Measurements from ENCODE around the gene GRID2.

Gene GRID2

GRCh38 chr4:92678292-92678691, 374.5 kb downstream of the GRID2 start:
- DNase-seq (ENCODE audit: low read depth in 2 of 2, low spot score in 1 of 2): no peak

- no peak for DNase-seq (ENCODE audit: low read depth in 2 of 2, low spot score in 1 of 2)
These were observed 375.4 kb downstream of the GRID2 start for GRCh38 chr4:92679149-92679548.

- no peak for DNase-seq (ENCODE audit: low read depth in 2 of 2, low spot score in 1 of 2)
These were observed 410.9 kb downstream of the GRID2 start for GRCh38 chr4:92714640-92715039.

GRCh38 chr4:92733231-92733630, 429.5 kb downstream of the GRID2 start:
- DNase-seq (ENCODE audit: low read depth in 2 of 2, low spot score in 1 of 2): no peak

- no peak for DNase-seq (ENCODE audit: low read depth in 2 of 2, low spot score in 1 of 2)
These were observed 431.4 kb downstream of the GRID2 start for GRCh38 chr4:92735025-92735665.

GRCh38 chr4:92760433-92760832, 456.7 kb downstream of the GRID2 start:
- no peak for DNase-seq (ENCODE audit: low read depth in 2 of 2, low spot score in 1 of 2)

GRCh38 chr4:92776080-92776479, 472.3 kb downstream of the GRID2 start:
- DNase-seq (ENCODE audit: low read depth in 2 of 2, low spot score in 1 of 2): no peak

GRCh38 chr4:92789741-92790140, 486.0 kb downstream of the GRID2 start:
- DNase-seq (ENCODE audit: low read depth in 2 of 2, low spot score in 1 of 2): no peak

GRCh38 chr4:92791871-92792440, 488.2 kb downstream of the GRID2 start:
- DNase-seq (ENCODE audit: low read depth in 2 of 2, low spot score in 1 of 2): no peak

GRCh38 chr4:92809381-92809780, 505.6 kb downstream of the GRID2 start:
- no peak for DNase-seq (ENCODE audit: low read depth in 2 of 2, low spot score in 1 of 2)

GRCh38 chr4:92812652-92813051, 508.9 kb downstream of the GRID2 start:
- no peak for DNase-seq (ENCODE audit: low read depth in 2 of 2, low spot score in 1 of 2)

- DNase-seq (ENCODE audit: low read depth in 2 of 2, low spot score in 1 of 2): no peak
These were observed 510.9 kb downstream of the GRID2 start for GRCh38 chr4:92814677-92815076.

- DNase-seq (ENCODE audit: low read depth in 2 of 2, low spot score in 1 of 2): no peak
These were observed 521.5 kb downstream of the GRID2 start for GRCh38 chr4:92825256-92825655.

GRCh38 chr4:92825791-92826190, 522.0 kb downstream of the GRID2 start:
- DNase-seq (ENCODE audit: low read depth in 2 of 2, low spot score in 1 of 2): no peak

GRCh38 chr4:92830771-92831170, 527.0 kb downstream of the GRID2 start:
- no peak for DNase-seq (ENCODE audit: low read depth in 2 of 2, low spot score in 1 of 2)

- DNase-seq (ENCODE audit: low read depth in 2 of 2, low spot score in 1 of 2): no peak
These were observed 537.1 kb downstream of the GRID2 start for GRCh38 chr4:92840880-92841279.

GRCh38 chr4:92843784-92844183, 540.0 kb downstream of the GRID2 start:
- no peak for DNase-seq (ENCODE audit: low read depth in 2 of 2, low spot score in 1 of 2)

- DNase-seq (ENCODE audit: low read depth in 2 of 2, low spot score in 1 of 2): no peak
These were observed 543.3 kb downstream of the GRID2 start for GRCh38 chr4:92847026-92847425.

GRCh38 chr4:92862509-92862908, 558.7 kb downstream of the GRID2 start:
- DNase-seq (ENCODE audit: low read depth in 2 of 2, low spot score in 1 of 2): no peak

GRCh38 chr4:92864096-92864495, 560.3 kb downstream of the GRID2 start:
- DNase-seq (ENCODE audit: low read depth in 2 of 2, low spot score in 1 of 2): no peak

GRCh38 chr4:92872604-92873003, 568.8 kb downstream of the GRID2 start:
- no peak for DNase-seq (ENCODE audit: low read depth in 2 of 2, low spot score in 1 of 2)

- DNase-seq (ENCODE audit: low read depth in 2 of 2, low spot score in 1 of 2): no peak
These were observed 581.9 kb downstream of the GRID2 start for GRCh38 chr4:92885632-92886031.

- no peak for DNase-seq (ENCODE audit: low read depth in 2 of 2, low spot score in 1 of 2)
These were observed 648.7 kb downstream of the GRID2 start for GRCh38 chr4:92952426-92952825.

Measured in stimulated activated CD8-positive, alpha-beta memory T cell treated with anti-CD3 and anti-CD28 coated beads, Interleukin-4, amount 100 ng/mL, for 1 hour (primary cell).